ENCODE results near the gene LIMA1. TPM values are rescaled to one million over a fixed set of nuclear protein-coding genes. Genes with fewer than 3 reads are reported as not detected.
"Not testable (repeated sequence)": the region's sequence is repeated elsewhere in the genome, so short reads cannot be mapped to it uniquely, and the experiment has no call there.

Gene LIMA1
- total RNA-seq, 1 donor from 2014 or later = 25.5 TPM

DNA sequence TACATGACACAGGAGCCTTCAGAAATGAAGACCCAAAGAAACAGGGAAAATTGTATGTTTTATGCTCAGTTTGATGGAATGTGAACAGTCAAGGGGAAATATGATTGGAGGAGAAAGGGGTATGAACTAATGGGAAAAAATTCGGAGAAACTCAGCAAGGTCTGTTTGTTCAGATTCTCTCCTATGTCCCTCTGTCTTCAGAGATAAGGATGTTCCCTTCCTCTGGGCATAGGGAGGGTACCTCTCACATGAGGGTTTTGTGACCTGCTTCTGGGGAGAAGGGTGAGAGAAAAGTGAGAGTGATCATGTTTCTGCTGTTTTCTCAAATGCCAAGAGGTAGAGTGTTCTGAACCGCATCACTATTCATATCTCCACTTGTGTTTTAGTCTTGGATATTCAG lies 26.6 kb upstream of the LIMA1 start:
- Mint-ChIP-seq H3K36me3 (ENCODE audit: low read depth) (no peaks in the 10 kb centered on the region), H3K4me3 (no peak overlapping the region), H3K4me1 (no peaks in the 10 kb centered on the region), H3K9me3 (no peaks in the 10 kb centered on the region), H3K27me3 (ENCODE audit: low read depth) (no peaks in the 10 kb centered on the region), H3K27ac (ENCODE audit: unreplicated experiment) (no peak overlapping the region)
- no peak for DNase-seq (ENCODE audit: low read depth, low spot score)
- TF ChIP-seq, protein P1, sequence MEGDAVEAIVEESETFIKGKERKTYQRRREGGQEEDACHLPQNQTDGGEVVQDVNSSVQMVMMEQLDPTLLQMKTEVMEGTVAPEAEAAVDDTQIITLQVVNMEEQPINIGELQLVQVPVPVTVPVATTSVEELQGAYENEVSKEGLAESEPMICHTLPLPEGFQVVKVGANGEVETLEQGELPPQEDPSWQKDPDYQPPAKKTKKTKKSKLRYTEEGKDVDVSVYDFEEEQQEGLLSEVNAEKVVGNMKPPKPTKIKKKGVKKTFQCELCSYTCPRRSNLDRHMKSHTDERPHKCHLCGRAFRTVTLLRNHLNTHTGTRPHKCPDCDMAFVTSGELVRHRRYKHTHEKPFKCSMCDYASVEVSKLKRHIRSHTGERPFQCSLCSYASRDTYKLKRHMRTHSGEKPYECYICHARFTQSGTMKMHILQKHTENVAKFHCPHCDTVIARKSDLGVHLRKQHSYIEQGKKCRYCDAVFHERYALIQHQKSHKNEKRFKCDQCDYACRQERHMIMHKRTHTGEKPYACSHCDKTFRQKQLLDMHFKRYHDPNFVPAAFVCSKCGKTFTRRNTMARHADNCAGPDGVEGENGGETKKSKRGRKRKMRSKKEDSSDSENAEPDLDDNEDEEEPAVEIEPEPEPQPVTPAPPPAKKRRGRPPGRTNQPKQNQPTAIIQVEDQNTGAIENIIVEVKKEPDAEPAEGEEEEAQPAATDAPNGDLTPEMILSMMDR (conservative IDR thresholded peaks at IDR 0.05) = no peak

DNA sequence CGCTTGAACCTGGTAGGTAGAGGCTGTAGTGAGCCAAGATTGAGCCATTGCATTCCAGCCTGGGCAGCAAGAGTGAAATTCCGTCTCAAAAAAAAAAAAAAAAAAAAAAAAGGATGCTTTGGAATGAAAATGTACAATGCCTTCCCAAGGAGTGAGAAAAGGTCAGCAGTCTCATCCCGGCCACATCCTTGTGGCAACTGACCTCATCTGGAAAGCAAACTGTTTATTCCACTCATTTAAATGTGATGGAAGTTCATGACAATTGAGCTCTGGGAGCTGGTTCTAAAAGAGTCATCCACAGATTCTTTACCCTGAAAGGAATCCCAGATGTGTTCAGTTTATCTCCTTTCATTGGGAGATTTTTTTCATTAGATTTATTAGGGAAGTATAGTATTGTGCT lies 19.4 kb upstream of the LIMA1 start:
- no peaks in the 10 kb centered on the region for H3K4me1 Mint-ChIP-seq
- H3K36me3 Mint-ChIP-seq (ENCODE audit: low read depth) = no peaks in the 10 kb centered on the region
- H3K9me3 Mint-ChIP-seq = no peaks in the 10 kb centered on the region
- DNase-seq (ENCODE audit: low read depth, low spot score) = no peak
- no peak overlapping the region for H3K4me3 Mint-ChIP-seq
- no peaks in the 10 kb centered on the region for H3K27me3 Mint-ChIP-seq (ENCODE audit: low read depth)
- H3K27ac Mint-ChIP-seq (ENCODE audit: unreplicated experiment) = no peak overlapping the region
- TF ChIP-seq, protein P1 (conservative IDR thresholded peaks at IDR 0.05) = no peak

DNA sequence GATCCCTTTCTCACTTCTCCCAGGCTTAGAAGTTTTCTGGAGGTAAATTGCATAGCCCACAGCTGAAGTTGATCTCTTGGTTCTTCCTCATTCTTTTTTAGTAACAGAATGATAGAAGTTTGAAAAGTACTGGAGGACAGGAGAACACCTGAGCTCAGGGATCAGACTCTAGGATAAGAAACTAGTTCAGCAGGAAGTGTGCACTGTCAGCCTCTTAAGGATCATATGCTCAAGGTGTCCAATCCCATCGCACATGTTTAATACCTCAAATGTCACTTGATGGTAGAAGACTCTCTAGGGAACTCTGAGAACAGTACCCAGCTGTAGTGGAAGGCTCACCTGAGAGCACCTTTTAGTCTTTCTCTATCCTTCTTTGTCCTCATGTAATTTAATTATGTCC lies 14.7 kb upstream of the LIMA1 start:
- no peak overlapping the region for H3K27ac Mint-ChIP-seq (ENCODE audit: unreplicated experiment)
- peaks cover 2% of the 10 kb centered on the region for H3K9me3 Mint-ChIP-seq
- H3K36me3 Mint-ChIP-seq (ENCODE audit: low read depth) = peaks cover 2% of the 10 kb centered on the region
- TF ChIP-seq, protein P1 (conservative IDR thresholded peaks at IDR 0.05) = no peak
- no peaks in the 10 kb centered on the region for H3K27me3 Mint-ChIP-seq (ENCODE audit: low read depth)
- no peaks in the 10 kb centered on the region for H3K4me1 Mint-ChIP-seq
- no peak for DNase-seq (ENCODE audit: low read depth, low spot score)
- H3K4me3 Mint-ChIP-seq = no peak overlapping the region

DNA sequence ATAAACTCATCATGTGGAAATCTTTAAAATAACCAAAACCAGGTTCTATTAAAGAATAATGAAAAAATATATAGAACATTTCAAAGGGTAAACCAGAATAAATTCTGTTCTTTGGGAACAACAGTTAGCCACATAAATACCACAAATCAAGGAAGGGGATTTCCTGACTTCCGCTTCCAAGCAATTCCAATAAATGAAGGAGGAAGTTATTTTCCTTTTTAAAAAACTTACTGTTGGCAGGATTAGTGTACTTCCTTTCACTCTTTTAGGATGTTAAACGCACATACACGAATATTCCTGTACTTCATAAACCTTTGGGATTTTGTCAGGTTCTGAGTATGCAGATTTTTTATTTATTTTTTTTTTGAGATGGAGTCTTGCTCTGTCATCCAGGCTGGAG lies 13.7 kb upstream of the LIMA1 start:
- peaks cover 4% of the 10 kb centered on the region for H3K36me3 Mint-ChIP-seq (ENCODE audit: low read depth)
- no peak overlapping the region for H3K4me3 Mint-ChIP-seq
- DNase-seq (ENCODE audit: low read depth, low spot score) = no peak
- peaks cover 4% of the 10 kb centered on the region for H3K9me3 Mint-ChIP-seq
- no peaks in the 10 kb centered on the region for H3K4me1 Mint-ChIP-seq
- no peaks in the 10 kb centered on the region for H3K27me3 Mint-ChIP-seq (ENCODE audit: low read depth)
- TF ChIP-seq, protein P1 (conservative IDR thresholded peaks at IDR 0.05) = no peak
- H3K27ac Mint-ChIP-seq (ENCODE audit: unreplicated experiment) = no peak overlapping the region

DNA sequence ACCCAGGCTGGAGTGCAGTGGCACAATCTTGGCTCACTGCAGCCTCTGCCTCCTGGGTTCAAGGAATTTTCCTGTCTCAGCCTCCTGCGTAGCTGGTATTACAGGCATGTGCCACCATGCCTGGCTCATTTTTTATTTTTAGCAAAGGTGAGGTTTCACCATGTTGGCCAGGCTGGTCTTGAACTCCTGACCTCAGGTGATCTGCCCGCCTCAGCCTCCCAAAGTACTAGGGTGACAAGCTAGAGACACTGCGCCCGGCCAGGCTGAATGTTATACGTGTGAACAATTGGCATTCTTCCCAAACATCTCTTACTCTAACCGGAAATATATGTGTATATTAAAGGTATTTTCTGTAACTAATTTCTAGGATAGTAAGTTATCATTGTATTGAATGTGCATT lies 13.2 kb upstream of the LIMA1 start:
- TF ChIP-seq, protein P1 (conservative IDR thresholded peaks at IDR 0.05) = no peak

DNA sequence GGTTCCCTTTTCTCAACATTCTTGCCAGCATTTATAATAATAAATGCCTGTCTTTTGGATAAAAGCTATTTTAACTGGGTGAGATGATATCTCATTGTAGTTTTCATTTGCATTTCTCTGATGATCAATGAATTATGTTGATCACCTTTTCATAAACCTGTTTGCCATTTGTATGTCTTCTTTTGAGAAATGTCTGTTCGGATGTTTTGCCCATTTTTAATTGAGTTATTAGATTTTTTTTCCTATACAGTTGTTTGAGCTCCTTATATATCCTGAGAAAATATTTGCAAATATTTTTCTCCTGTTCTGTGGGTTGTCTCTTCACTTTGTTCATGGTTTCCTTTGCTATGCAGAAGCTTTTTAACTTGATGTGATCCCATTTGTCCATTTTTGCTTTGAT lies 8.1 kb upstream of the LIMA1 start:
- no peak overlapping the region for H3K4me3 Mint-ChIP-seq
- H3K4me1 Mint-ChIP-seq = no peaks in the 10 kb centered on the region
- TF ChIP-seq, protein P1 (conservative IDR thresholded peaks at IDR 0.05) = no peak
- H3K27ac Mint-ChIP-seq (ENCODE audit: unreplicated experiment) = no peak overlapping the region
- no peak for DNase-seq (ENCODE audit: low read depth, low spot score)
- peaks cover 14% of the 10 kb centered on the region for H3K36me3 Mint-ChIP-seq (ENCODE audit: low read depth)
- H3K9me3 Mint-ChIP-seq = peaks cover 12% of the 10 kb centered on the region
- H3K27me3 Mint-ChIP-seq (ENCODE audit: low read depth) = no peaks in the 10 kb centered on the region

More for the DNA sequence above, 13.2 kb upstream of the LIMA1 start:
- no peaks in the 10 kb centered on the region for H3K4me1 Mint-ChIP-seq
- no peak overlapping the region for H3K4me3 Mint-ChIP-seq
- no peak overlapping the region for H3K27ac Mint-ChIP-seq (ENCODE audit: unreplicated experiment)
- peaks cover 8% of the 10 kb centered on the region for H3K9me3 Mint-ChIP-seq
- DNase-seq (ENCODE audit: low read depth, low spot score) = no peak
- H3K27me3 Mint-ChIP-seq (ENCODE audit: low read depth) = no peaks in the 10 kb centered on the region
- H3K36me3 Mint-ChIP-seq (ENCODE audit: low read depth) = peaks cover 7% of the 10 kb centered on the region

DNA sequence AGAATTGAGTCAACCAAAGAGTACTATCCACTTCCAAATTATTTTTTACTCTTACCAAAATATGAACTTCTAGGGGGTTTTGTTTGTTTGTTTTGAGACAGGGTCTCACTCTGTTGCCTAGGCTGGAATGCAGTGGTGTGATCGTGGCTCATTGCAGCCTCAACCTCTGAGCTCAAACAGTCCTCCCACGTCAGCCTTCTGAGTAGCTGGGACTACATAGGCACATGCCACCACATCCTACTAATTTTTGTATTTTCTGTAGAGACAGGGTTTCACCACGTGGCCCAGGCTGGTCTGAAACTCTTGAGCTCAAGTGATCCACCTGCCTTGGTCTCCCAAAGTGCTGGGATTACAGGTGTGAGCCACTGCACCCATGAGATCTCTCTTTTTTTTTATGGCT lies 7.4 kb upstream of the LIMA1 start:
- H3K4me3 Mint-ChIP-seq = not testable (repeated sequence)
- H3K36me3 Mint-ChIP-seq (ENCODE audit: low read depth) = peaks cover 14% of the 10 kb centered on the region

More for the DNA sequence above, 7.4 kb upstream of the LIMA1 start:
- H3K27ac Mint-ChIP-seq (ENCODE audit: unreplicated experiment); H3K27me3 Mint-ChIP-seq (ENCODE audit: low read depth); DNase-seq (ENCODE audit: low read depth, low spot score); H3K4me1 Mint-ChIP-seq: not testable (repeated sequence)
- H3K9me3 Mint-ChIP-seq = peaks cover 12% of the 10 kb centered on the region

Measured in neural crest cell (in vitro differentiated cells).